ENCODE measurements around the gene S100A14.
"Not testable (repeated sequence)": the region's sequence is repeated elsewhere in the genome, so short reads cannot be mapped to it uniquely, and the experiment has no call there.

DNA sequence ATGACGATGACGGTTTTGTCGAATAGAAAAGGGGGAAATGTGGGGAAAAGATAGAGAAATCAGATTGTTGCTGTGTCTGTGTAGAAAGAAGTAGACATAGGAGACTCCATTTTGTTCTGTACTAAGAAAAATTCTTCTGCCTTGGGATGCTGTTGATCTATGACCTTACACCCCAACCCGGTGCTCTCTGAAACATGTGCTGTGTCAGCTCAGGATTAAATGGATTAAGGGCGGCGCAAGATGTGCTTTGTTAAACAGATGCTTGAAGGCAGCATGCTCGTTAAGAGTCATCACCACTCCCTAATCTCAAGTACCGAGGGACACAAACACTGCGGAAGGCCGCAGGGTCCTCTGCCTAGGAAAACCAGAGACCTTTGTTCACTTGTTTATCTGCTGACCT lies 40.6 kb downstream of the S100A14 start:
- TF ChIP-seq CHD2 (IDR thresholded peaks at IDR 0.05; ENCODE audit: low read length, partially characterized antibody); CTCF (IDR thresholded peaks at IDR 0.05): not testable (repeated sequence)

All from A549 (cell line).